Lung microvascular endothelial cell (primary cell): ENCODE results near the gene PARP11. TPM values are rescaled to one million over a fixed set of nuclear protein-coding genes. Genes with fewer than 3 reads are reported as not detected.

Experiments
- DNase-seq, 2 donors: peaks; one replicate each; pipeline versions ENCODE4 v3.0.0 to v3.0.0-alpha.2; 2010; ENCODE audit warnings: low read depth in 2 of 2
- total RNA-seq: library from RNA; depleted of rRNA; stranded (reverse); fragments of >200 nt; gene quantifications from 2 replicates; pipeline ENCODE4 v1.2.1, GENCODE V29; 2014

The PARP11 gene, protein sequence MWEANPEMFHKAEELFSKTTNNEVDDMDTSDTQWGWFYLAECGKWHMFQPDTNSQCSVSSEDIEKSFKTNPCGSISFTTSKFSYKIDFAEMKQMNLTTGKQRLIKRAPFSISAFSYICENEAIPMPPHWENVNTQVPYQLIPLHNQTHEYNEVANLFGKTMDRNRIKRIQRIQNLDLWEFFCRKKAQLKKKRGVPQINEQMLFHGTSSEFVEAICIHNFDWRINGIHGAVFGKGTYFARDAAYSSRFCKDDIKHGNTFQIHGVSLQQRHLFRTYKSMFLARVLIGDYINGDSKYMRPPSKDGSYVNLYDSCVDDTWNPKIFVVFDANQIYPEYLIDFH
- total RNA-seq: 3.5 and 6.5 TPM in 2 replicates

DNA sequence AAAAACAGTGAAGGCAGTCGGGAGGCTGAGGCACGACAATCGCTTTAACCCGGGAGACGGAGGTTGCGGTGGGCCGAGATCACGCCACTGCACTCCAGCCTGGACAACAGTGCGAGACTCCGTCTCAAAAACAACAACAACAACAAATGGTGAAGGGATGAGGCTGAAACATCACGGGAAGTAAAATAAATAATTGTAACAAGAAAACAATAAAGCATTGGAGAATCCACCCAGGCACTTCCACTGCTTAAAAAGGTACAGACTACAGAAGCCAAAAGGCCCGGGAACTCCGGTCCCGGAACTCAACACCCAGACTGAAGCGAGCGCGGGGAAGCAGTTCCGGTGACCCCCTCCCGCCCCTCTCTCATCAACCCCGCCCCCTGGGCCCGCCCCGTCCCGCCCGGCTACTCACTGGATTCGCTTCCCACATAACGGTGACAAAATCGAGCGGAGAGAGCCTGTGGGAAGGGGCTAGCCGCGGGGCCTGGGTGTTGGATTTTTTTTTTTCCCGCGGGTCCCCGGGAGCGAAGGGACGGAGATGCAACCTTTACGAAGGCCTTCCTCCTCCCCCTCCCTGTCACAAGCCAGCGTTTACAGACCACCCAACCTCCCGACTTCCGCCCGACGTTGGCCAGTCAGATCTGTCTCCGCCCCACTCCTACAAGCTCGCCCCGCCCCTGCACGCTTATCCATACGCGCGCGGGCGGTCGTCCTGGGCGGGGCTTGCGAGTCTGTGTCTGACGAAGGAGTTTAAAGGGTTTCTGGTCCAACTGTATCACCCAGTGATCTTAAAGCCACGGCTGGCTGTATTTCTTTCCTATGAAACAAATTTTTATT lies at the start of gene PARP11:
TSS of gene PARP11 (minus strand) at position 600 of the 837 bp plus-strand sequence. CDS start at position 430, 170 bp downstream.
- peak; percentile 97 to 99 for DNase-seq

DNA sequence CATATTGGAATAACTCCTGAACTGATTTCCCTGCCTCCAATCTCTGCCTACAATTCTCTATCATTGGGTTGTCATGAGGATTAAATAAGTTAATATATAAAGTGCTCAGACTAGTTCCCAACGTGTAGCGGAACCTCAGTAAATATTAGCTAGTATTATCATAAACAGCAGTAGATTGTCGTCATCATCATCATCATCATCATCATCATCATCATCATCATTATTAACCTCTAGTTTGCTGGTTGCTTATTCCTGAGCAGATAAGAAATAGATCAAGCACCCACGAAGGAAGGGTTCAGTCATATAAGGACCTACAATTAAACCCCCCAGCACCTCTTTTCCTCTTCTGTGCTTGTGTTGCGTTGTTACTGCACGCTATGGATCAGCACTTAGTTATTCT lies 48.8 kb upstream of the PARP11 start:
- DNase-seq: no peak

DNA sequence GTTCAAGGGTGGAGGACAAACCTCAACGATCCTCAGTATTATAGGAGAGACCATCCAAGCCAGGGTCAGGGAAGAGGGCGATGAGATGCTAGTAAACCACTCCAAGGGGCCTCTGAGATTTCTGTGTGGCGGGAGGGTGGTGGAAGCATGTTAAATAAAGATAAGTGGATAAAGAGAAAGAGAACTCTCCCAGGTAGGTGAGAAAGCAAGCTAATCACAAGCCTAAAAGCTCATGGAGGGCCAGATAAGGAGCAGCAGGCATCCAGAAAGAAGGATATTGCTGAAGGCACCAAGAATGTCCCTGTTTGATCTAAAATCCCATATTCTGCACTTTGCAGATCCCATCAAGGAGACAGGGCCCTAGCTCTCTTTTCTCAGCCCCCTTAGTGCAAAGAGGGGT lies 48.3 kb upstream of the PARP11 start:
- no peak for DNase-seq

DNA sequence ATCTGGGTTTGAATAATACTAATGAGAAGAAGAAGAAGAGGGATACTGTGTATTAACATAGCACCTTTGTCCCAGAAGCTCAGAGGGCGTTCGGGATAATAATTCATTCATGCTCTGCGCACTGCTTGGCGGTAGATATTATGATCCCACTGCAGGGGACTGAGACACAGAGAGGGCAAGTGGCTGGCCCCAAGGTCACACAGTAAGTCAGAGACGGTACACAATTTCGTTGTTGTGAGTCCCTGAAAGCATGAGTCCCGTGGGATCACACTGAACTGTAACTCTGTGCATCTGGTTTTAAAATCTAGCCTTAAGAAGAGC lies 47.9 kb upstream of the PARP11 start:
- DNase-seq: no peak

DNA sequence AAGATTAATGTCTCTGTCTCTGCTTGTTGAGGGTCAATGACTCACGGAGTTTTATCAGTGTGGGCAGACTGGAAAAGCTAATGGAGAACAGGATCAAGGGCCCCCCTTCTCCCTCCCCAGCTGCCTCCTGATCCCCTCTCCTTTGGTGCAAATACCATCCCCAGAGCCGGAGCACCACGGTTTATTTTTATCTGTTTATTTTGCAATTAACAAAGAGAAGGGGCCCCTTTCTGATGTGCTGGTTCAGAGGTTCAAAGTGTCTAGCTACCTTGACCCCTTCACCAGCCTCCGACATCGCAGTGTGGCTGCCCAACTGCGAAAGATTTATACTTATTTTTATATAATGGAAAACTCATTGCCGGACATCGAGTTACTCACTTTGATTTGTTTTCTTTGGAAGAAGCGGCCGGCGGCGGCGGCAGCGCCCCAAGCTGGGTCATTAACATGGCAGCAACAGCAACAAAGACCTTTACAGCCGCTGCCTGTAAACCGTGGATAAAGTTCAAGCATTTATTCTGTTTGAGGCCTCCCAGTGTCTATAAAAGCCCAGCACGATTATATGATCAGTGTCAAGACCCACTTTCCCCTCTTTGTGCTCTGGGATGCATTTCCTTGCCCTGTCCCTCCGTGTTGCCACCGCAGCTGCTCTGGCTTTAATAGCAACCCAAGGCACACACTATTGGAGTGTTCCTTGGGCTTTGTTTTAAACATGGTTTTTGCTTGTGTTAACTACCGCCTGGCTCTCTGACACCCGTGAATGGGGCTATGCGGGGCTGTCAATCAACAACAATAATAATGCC lies 47.4 kb upstream of the PARP11 start:
- peak; percentile 22 to 82 for DNase-seq

DNA sequence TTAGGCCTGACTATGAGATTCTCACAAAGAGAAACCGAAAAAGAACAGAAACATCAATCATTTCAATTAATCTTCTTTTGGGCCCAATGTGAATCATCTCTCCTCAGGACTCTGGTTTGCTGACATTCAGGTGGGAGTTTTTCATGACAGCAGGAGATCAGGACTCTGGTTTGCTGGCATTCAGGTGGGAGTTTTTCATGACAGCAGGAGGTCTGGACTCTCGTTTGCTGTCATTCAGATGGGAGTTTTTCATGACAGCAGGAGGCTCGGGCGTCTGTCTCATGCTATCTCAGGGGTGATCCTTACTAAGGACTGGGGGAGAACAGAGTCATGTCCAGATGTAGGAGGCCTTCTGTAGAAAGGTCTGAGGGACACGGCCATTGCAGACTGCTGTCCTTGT lies 40.1 kb upstream of the PARP11 start:
- DNase-seq: no peak

DNA sequence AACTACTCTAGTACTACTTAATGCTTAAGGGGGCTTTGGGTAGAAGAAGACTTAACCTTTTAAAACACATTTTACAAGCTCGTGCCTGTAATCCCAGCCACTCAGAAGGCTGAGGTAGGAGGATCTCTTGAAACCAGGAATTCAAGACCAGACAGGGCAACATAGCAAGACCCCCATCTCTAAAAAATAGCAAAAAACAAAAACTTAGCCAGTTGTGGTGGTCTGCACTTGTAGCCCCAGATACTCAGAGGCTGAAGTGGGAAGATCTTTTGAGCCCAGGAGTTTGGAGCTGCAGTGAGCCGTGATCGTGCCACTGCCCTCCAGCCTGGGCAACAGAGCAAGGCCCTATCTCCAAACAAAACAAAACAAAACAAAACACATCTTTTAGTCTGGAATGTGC lies 39.7 kb upstream of the PARP11 start:
- no peak for DNase-seq

DNA sequence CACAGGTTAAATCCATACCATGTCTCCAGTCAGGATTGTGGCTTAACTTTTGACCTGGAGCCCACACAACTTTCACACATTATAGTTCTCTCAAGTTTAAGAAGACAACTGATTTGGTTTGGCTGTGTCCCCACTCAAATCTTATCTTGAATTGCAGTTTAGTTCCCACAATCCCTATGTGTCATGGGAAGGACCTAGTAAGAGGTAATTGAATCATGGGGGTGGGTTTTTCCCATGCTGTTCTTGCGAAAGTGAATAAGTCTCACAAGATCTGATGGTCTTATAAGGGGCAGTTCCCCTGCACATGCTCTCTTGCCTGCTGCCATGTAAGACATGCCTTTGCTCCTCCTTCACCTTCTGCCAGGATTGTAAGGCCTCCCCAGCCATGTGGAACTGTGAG lies 38.2 kb upstream of the PARP11 start:
- DNase-seq: no peak

DNA sequence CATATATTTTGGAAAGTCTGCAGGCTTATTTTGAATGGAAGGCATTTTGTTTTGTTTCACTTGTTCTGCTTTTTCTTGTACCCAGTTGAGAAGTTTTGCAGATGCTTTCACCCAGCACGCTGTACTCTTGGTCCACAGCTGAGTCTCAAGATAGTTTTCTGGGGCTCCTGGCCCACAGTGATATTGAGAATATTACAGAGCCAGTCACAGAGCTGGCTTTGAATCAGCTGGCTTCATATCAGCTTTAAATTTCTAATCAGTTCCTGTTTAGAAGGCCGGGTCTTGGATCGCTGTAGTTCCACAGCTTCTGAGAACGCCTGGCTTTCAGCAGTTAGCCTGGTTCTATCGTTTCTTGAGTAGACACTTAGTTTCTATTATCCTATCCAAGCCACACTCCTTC lies 32.5 kb upstream of the PARP11 start:
- no peak for DNase-seq

DNA sequence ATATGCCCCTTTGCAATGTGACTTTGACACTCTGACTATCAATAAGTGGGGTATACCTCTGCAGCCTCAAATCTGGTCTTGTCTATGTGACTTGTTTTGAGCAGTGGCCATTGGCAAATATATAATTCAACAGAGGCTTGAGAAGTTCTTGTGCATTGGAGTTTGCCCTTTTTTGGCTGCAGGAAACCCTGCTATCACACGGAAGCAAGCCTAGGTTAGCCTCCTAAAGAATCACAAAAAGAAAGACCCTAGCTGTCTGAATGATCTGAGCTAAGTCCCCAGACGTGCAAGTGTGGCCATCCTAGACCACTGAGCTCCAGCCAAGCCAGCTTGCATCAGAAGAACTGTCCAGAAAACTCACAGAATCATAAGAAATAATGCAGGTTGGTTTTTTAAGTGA lies 31.8 kb upstream of the PARP11 start:
- DNase-seq: no peak

DNA sequence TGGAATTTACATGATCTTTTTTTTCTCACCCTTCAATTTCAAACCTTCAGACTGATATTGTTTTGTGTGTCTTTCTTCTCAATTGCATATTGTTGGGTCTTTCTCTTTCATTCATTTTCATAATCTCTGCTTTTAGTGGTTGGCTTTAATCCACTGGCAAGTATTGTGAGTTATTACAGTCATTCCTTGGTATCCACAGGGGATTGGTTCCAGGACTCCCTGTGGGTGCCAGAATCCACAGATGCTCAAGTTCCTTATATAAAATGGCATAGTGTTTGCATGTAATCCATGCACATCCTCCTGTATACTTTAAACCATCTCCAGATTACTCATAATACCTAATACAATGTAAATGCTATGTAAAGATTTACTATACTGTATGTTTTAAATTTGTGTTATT lies 29.7 kb upstream of the PARP11 start:
- no peak for DNase-seq

DNA sequence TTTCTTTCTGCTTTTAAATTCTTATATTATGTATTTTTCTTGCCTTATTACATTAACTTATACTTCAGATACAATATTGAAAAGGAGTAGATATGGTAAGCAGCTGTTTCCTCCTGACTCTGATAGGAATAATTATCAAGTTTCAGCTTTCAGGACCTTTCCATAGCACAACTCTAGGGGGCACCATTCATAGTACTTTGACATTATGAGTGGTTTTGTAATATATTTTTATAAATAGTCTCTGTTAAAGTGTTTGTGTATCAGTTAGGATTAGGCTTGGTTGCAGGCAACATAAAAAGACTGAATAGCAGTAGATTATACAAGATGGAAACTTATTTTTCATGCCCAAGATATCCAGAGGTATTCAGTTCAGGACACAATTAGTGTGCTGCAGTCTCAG lies 27.9 kb upstream of the PARP11 start:
- DNase-seq: no peak

DNA sequence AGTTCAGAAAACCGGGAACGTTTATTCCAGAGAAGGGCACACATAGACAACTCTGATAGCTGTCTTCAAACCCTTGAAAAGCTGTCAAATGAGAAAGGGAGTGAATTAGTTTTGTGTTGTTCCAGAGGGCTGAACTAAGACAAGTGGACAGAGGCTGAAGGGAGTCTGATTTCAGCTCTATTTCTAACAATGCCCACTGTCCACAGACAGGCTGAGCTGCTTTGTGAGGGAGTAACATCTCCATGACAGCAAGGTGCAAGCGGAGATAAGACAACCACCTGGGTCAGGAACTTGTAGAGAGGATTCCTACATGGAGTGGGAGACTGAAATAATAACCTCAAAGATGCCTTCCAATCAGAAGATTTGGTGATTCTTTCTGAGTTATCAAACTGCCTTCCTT lies 25.6 kb upstream of the PARP11 start:
- DNase-seq: no peak

DNA sequence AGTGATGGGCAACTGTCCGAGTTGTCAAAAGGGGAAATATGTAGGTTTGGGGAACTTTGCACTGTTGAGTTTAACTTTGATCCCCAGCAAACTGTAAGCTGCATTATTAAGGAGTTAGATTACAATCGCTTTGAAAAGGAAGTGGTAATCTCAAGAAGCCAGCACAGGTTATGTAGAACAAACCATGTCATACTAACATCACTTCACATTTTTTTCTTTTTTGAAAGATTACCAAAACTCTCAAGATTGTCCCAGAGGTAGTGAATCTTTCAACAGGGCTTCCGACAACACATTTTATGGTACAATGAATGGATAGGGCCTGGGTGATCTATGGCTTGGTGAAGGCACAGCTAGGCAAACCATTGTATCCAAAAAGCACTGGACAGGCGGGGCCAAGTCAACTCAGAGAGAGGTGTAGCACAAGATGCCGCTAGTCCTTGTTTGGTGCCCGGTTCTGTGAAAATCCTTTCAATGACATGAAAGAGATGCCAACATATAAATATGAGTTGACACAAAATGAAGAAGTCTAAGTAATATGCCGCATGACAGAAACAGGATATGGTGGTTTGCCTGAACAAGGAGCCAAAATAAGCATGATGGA lies 24.3 kb upstream of the PARP11 start:
- no peak for DNase-seq

DNA sequence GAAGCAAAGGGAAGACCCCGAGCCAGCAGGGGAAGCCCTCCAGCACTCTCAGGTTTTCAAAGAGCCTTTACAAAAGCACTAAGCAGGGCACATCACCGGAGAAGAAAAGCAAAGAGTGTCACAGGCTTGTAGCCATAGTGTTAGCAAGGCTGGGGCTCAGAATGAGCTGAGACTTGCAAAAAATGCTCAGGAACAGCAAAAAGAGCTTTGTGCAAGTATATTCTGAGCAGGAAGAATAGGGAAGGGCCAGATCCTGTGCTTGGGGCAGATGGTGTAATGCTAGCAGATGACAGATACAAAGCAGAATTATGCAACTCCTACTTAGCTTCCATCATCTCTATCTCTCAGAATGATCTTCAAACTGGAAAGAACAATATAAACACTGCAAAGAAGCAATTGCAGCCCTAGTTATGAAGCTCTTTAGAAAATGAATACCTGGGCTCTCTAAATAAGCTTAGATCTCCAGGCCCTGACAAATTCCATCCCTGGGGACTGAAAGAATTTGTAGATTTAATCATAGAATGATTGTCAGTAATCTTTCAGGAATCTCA lies 23.7 kb upstream of the PARP11 start:
- no peak for DNase-seq

DNA sequence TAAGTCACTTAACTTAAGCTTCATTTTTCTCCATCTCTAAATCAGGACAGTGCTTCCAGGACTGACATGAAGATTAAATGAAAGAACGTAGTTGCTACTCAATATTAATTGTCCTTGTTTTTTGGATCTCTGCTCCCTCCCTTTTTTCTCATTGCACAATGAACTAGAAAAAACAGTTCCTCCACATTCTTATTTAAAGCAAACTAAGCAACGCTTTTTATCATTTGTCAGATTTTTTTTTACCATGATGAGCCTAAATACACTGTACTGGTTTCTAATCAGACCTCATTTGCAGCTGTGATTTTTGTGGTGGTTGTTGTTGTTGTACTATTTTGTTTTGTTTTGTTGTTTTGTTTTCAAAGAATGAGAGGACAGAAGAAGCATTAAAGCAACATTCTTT lies 23.2 kb upstream of the PARP11 start:
- DNase-seq: no peak

DNA sequence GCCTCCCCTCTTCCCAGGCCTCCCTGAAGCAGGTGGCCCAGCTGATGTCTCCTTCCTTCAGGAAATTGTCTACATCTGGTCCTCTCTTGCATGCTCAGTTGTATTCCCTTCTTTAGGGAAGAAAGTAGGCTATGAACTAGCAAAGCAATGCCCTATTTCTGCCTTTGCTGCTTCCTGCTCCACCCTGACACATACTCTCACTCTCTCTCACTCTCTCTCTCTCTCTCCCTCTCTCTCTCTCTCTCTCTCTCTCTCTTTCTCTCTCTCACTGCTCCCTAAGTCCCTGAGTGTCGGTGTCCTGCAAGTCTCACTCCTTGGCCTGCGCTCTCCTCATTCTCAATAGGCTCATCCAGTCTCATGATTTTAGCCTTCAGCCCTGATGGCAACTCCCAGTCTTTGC lies 19.4 kb upstream of the PARP11 start:
- no peak for DNase-seq

DNA sequence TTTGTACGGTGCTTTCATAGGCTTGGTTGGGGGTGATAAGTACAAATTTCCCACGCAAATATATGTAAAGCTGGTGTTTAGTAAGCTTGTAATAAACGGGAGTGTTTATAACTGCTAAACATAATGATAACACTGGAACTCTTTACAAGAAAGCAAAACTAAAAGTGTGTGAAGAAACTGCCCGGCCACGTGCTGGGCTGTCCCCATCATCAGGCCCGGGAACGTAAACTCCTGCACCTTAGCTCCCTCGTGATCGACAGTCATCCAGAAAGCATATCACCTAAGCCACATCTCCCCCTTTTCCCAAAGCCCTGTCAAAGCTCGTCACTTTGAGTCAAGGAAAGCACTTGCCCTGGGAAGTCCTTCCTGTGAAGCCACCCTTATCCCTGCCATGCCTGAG lies 18.0 kb upstream of the PARP11 start:
- no peak for DNase-seq

DNA sequence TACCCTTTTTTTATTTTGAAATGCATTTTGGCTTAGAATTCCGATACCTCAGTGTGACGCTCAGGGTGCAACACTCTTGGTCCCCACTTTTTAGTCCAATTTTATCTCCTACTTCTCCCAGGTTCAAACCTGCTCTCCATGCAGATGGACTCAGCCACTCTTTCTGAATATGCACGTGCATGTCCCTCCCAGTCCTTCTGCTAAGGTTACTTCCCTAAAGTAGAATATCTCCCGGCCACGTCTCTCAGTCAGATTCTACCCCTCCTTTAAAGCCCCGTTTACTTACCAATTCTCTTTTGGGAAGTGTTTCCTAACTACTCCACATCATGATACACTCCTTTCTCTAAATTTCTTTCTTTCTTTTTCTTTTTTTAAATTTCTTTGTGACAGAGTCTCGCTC lies 15.5 kb upstream of the PARP11 start:
- DNase-seq: no peak

DNA sequence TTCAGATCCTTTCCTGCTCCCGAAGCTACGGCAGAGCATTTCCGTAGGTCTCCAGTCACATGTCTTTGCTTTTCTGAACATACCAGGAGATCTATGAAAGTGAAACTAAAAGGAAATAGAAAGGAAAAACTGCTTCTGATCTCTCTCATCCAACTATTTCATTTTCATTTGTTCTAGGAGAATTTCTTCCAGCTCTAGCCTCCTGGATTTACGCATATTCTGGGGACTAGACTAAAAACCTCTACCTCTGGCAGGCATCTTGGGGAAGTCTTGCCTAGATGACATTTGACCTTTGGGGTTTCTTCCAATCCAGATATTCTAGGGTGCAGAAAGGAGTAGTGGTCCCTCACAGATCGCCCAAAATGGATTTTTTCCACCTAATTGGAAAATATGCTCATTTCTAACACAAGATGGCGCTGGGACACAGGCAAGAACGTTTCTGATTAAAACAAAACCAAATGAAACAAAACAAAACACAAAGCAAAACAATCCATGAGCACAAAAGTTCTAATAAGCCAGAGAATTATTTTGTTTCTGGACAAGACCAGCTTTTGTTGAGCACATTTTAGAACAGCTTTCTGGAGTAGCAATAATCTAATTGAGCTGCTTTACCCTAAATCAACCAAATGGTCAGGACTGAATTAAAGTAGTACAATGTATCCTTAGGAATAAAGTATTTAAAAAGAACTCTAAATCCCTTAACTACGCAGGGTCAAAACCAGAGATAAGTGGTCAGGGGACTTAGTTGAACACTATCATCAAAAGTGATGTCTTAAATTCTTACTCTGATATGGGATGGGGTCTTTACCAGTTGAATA lies 12.3 kb upstream of the PARP11 start:
- peak; percentile 71 to 74 for DNase-seq

DNA sequence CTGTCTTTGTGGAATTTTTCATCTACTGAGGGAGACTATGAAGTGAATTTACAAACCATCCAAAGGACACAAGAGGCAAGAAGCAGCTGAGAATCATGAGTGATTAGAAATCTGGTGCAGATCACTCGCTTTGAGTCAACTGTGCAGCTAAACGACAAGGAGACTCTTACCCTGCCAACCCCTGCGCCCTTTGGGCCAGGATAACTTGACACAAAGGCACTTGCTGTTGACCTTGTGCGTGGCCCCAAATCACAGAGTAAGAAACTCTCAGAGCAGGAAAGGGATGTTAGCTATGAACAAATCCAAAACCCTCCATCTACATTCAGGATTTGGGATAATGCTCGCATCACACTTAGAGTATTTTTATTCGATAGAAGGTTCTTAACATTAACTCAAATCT lies 11.5 kb upstream of the PARP11 start:
- no peak for DNase-seq
